Measurements from ENCODE around the gene OVCA2.

The OVCA2 gene

DNA sequence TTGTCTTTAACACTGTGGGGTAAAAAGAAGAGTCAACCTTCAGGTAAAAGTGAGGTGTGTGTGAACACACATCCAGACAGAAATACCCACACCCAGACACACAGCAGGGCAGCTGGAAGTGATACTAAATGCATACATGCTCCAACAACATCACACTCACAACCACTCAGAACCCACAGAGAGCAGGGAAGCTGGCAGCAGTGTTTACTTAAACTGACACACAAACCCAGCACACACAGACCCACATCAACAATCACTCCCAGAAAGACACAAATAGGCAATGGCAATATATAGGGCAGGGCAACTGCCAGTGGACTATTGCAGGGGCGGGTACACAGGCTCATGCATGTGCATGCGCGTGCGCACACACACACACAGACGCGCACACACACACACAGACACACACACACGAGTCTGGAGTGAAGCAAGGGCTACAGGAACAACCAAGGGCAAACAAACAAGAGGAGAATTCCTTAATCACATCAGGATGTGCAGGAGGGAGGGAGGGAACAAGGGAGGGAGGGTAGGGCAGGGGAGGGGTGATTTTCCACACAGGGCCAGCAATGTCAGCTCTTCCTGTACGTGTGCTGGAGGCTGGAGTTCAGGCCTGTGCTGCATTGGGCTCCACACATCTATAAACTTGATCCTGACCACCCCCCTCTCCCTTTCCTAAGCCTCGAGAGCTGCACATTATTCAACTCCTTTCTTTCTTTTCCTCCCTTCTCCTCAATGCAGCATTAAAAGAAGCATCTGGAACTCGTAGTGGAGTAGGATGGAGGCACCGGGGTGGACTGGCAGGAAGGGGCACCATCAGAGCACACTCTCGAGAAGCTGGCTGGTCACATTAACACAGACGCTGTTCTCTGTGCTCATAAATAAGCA is 43.2 kb downstream of the OVCA2 start:
- Mint-ChIP-seq H3K27ac (no peak overlapping the region), H3K9me3 (no peaks in the 10 kb centered on the region), H3K4me3 (no peak overlapping the region), H3K36me3 (ENCODE audit: low read depth) (peaks cover 46% of the 10 kb centered on the region), H3K4me1 (ENCODE audit: low read depth) (peaks cover 51% of the 10 kb centered on the region), H3K27me3 (no peaks in the 10 kb centered on the region)

DNA sequence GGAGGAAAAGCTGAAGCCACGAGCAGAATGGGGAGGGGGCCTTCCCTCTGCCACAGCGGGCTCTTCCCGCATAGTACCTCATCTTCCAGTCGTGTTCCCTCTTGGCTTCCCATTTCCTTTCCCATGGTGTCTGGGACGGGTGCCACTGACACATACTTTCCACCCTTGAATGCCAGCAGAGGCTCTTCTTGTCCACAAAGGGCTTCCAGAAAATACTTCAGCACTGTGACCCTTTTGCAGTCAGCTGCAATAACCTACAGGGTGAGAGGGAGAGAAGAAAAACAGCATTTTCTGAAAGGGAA is 43.8 kb downstream of the OVCA2 start:
- Mint-ChIP-seq H3K27me3 (no peaks in the 10 kb centered on the region), H3K4me1 (ENCODE audit: low read depth) (peaks cover 57% of the 10 kb centered on the region), H3K4me3 (no peak overlapping the region), H3K27ac (no peak overlapping the region), H3K9me3 (no peaks in the 10 kb centered on the region), H3K36me3 (ENCODE audit: low read depth) (peaks cover 42% of the 10 kb centered on the region)

DNA sequence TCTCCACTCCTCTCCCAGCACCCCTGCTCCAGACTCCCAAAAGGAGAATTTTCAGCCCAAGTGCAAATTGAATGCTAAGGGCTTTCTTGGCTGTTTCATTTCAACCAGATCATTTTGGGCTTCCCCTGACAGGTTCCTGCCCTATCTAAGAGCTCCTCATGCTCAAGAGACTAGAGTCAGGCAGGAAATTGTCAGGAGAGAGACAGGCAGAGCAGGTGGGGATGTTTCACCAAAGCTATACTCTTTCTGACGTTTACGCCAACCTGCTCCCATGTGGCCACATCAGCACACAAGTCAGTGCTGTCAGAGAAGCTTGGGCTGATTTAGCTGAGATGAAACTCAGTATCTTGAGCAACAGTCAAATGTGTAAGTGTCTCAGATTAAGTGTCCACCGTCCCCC is 44.5 kb downstream of the OVCA2 start:
- peaks cover 42% of the 10 kb centered on the region for H3K36me3 Mint-ChIP-seq (ENCODE audit: low read depth)
- H3K9me3 Mint-ChIP-seq: no peaks in the 10 kb centered on the region
- H3K4me1 Mint-ChIP-seq (ENCODE audit: low read depth): peaks cover 64% of the 10 kb centered on the region
- H3K4me3 Mint-ChIP-seq: no peak overlapping the region
- no peaks in the 10 kb centered on the region for H3K27me3 Mint-ChIP-seq
- H3K27ac Mint-ChIP-seq: no peak overlapping the region

DNA sequence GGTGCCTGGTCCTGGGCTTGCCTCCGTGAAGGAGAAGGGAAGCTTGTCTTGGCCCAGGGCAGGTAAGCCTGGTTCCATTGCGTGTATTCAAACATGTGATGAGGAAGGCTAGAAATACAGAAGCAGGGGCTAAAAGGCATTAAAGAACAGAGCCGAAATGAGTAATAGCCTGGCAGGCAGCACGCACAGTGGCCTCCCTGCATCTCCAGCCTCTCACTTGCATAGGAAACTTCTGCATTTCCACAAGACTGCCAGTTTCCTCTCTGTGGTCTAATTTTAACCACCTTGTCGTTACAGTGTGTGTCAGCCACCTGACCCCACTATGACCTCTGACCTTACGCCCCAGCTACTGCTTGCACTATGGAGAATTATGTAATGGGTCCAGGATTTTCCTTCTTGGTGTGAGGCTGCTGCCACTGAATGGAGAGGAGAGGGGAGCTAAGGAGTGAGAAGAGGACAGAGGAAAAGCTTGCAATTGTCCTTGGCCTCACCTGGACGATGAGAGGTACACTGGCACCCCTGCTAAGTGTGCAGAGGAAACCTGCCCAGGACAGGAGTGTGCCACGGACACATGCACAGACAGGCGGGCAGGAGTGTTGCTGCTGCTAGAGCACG is 45.9 kb downstream of the OVCA2 start:
- H3K9me3 Mint-ChIP-seq: no peaks in the 10 kb centered on the region
- peak overlapping the region; percentile 82 for H3K27ac Mint-ChIP-seq
- peaks cover 65% of the 10 kb centered on the region for H3K4me1 Mint-ChIP-seq (ENCODE audit: low read depth)
- H3K27me3 Mint-ChIP-seq: no peaks in the 10 kb centered on the region
- peaks cover 40% of the 10 kb centered on the region for H3K36me3 Mint-ChIP-seq (ENCODE audit: low read depth)
- H3K4me3 Mint-ChIP-seq: peak overlapping the region; percentile 71

DNA sequence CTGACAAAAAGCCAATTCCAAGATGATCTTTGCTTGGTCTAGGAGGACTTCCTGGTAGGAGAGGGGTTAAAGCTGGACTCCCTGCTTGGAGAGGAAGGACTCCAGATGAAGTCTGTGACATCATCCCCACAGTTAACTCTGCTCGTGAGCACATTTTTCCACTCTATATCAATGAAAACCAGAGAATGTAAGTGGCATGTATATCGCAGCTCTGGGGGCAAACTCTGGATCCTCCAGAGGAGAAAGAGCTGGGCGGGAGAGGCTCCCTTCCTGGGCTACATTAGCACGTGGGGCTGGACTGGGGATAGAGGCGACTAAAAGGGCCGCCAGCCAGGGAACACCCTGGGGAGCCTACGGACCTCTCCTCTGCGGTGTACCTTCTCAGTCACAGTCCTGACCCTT is 47.2 kb downstream of the OVCA2 start:
- Mint-ChIP-seq H3K27me3 (no peaks in the 10 kb centered on the region), H3K36me3 (ENCODE audit: low read depth) (peaks cover 32% of the 10 kb centered on the region), H3K27ac (peak overlapping the region; percentile 92), H3K4me1 (ENCODE audit: low read depth) (peaks cover 65% of the 10 kb centered on the region), H3K9me3 (no peaks in the 10 kb centered on the region), H3K4me3 (peak overlapping the region; percentile 83)

DNA sequence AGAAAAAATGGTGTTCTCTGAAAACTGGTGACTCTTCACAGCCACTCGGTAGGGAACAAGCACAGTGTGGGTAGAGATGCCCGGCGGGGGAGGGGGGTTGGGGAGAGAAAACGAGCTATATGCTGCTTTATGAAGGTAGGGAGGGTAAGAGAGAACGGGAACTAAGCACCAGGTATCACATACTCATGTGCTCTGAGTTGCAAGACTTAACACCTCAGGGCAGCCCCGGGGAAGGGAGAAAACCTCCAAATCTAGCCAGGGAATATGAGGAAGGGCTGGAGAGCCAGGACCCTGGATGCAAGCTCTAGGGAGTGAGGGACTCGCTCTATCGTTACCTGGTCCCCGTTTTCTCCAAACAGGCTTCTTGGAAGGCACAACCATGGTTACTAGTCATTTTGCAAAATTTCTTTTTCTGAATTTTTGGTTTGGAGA is 48.4 kb downstream of the OVCA2 start:
- peak overlapping the region; percentile 83 for H3K4me3 Mint-ChIP-seq
- no peaks in the 10 kb centered on the region for H3K27me3 Mint-ChIP-seq
- H3K36me3 Mint-ChIP-seq (ENCODE audit: low read depth): peaks cover 23% of the 10 kb centered on the region
- peaks cover 65% of the 10 kb centered on the region for H3K4me1 Mint-ChIP-seq (ENCODE audit: low read depth)
- peak overlapping the region; percentile 92 for H3K27ac Mint-ChIP-seq
- no peaks in the 10 kb centered on the region for H3K9me3 Mint-ChIP-seq

DNA sequence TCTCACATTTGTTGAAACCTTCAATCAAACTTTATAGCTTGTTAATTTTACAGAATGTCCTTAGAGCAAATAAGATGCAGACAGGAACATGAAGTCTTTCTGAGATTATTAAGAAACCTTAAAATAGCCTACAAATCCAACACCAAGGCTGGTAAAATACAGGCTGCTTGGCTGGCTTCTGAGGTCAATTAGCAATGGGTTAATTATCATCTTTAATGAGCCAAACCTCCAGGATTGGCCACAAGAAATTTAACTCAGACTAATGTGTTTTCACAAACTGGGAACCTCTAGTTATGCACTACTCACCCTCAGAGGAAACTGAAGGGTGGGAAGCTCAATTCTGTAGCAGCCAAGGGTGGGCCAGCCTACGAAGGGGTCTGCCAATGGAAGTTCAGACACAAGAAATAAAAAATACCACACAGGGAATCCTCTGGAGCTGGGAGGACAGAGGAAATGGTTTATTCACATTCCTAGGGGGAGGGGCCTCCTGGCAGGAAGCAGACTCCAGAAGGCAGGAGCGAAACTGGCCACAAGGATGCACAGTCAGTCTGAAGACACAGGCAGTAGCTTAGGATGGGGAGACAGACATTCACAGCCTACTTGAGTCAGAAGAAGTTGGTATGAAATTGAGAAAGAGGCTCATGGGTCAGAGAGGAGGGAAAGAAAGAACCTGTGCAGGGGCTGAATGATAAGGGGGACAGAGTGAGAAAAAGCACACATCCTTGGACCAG is 49.1 kb downstream of the OVCA2 start:
- H3K4me1 Mint-ChIP-seq (ENCODE audit: low read depth): peaks cover 61% of the 10 kb centered on the region
- no peaks in the 10 kb centered on the region for H3K27me3 Mint-ChIP-seq
- no peak overlapping the region for H3K4me3 Mint-ChIP-seq

DNA sequence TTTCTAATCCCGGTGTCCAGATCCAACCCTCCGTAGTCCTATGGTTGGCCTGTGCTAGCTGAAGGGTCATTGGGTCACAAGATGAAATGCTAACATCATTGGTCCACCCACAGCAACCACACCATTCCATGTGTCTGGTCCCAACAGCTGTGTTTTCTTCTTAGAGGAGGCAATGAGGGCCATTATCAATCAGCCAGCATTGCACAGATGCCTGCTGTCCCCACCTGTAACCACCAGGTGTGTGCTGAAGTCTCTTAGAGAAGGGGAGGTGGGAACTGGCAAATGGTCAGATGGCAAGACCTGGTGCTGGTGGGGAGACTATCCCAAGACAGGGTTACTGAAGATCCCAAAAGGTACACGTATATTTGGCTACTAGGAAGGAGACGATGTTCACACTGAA is 50.4 kb downstream of the OVCA2 start:
- no peak overlapping the region for H3K4me3 Mint-ChIP-seq

More for the DNA sequence above, 49.1 kb downstream of the OVCA2 start:
- Mint-ChIP-seq H3K27ac (no peak overlapping the region), H3K9me3 (no peaks in the 10 kb centered on the region), H3K36me3 (ENCODE audit: low read depth) (peaks cover 17% of the 10 kb centered on the region)

More for the DNA sequence above, 50.4 kb downstream of the OVCA2 start:
- H3K4me1 Mint-ChIP-seq (ENCODE audit: low read depth): peaks cover 48% of the 10 kb centered on the region
- H3K9me3 Mint-ChIP-seq: no peaks in the 10 kb centered on the region
- peaks cover 17% of the 10 kb centered on the region for H3K36me3 Mint-ChIP-seq (ENCODE audit: low read depth)
- no peak overlapping the region for H3K27ac Mint-ChIP-seq
- no peaks in the 10 kb centered on the region for H3K27me3 Mint-ChIP-seq
